Small intestine (tissue), 7 donors: ENCODE results near the gene SLC22A14. TPM values are rescaled to one million over a fixed set of nuclear protein-coding genes. Genes with fewer than 3 reads are reported as not detected.
"Not testable (repeated sequence)": the region's sequence is repeated elsewhere in the genome, so short reads cannot be mapped to it uniquely, and the experiment has no call there.

Experiments
- DNase-seq, 2 donors: peaks; one replicate each; pipeline versions ENCODE4 v3.0.0 to v3.0.0-alpha.2; 2013
- FAIRE-seq: peaks from 2 replicates; lab custom pipeline; 2012; peaks lifted over from hg19 to GRCh38; lab: Jason Lieb, UNC
- H3K27ac ChIP-seq, 3 donors: one replicate each; pipeline ENCODE4 v1.5.1; 2013; ENCODE audit warnings: low read length in 2 of 3, mild to moderate bottlenecking in 2 of 3, control low read depth in 1 of 3, inconsistent platforms in 1 of 3, low read depth in 1 of 3, moderate library complexity in 1 of 3
- H3K27me3 ChIP-seq, 3 donors: one replicate each; pipeline ENCODE4 v1.6.1; 2013; ENCODE audit warnings: low read length in 3 of 3, inconsistent platforms in 1 of 3; ENCODE audit not compliant: control insufficient read depth in 3 of 3, insufficient read depth in 3 of 3
- H3K36me3 ChIP-seq, 3 donors: one replicate each; pipeline ENCODE4 v1.6.1; 2013; ENCODE audit warnings: low read length in 3 of 3, inconsistent platforms in 1 of 3, low read depth in 1 of 3, mild to moderate bottlenecking in 1 of 3, moderate library complexity in 1 of 3; ENCODE audit not compliant: control insufficient read depth in 3 of 3, insufficient read depth in 2 of 3
- H3K4me1 ChIP-seq, 3 donors: one replicate each; pipeline ENCODE4 v1.6.1; 2013; ENCODE audit warnings: low read length in 2 of 3, inconsistent platforms in 1 of 3, low read depth in 1 of 3, mild to moderate bottlenecking in 1 of 3, moderate library complexity in 1 of 3; ENCODE audit not compliant: control insufficient read depth in 3 of 3, insufficient read depth in 2 of 3
- H3K4me3 ChIP-seq, 3 donors: one replicate each; pipeline ENCODE4 v1.5.1; 2013; ENCODE audit warnings: low read length in 3 of 3, control low read depth in 1 of 3, inconsistent platforms in 1 of 3, low read depth in 1 of 3, mild to moderate bottlenecking in 1 of 3, moderate library complexity in 1 of 3
- H3K9me3 ChIP-seq, 2 donors: one replicate each; pipeline ENCODE4 v1.6.1; 2013; ENCODE audit warnings: low read depth in 1 of 2, low read length in 1 of 2; ENCODE audit not compliant: control insufficient read depth in 2 of 2, insufficient read depth in 1 of 2
- WGBS, 3 donors: extraction: QIAGEN DNeasy Blood & Tissue Kit; methylation state at CpG; one replicate each; pipeline ENCODE4 v1.1.7; 2013; 5-methylcytosine and 5-hydroxymethylcytosine counted together
- polyA plus RNA-seq, 4 donors: library from polyadenylated mRNA; stranded (reverse) in 3 of 4; unstranded in 1 of 4; fragments of 200-250 nt in 3 of 4; fragments of 120-200 nt in 1 of 4; gene quantifications; one replicate each; pipeline versions ENCODE4 v1.2.1 to v1.2.3, GENCODE V29; 2013
- donor health status: healthy with polysubstance abuse.
- donor health status: control.
- donor health status: control.
- donor health status: Bipolar disorder and iron deficiency.
- donor health status: healthy.

The SLC22A14 gene
- polyA plus RNA-seq, 4 donors: 0.04 to 0.27 (median 0.09) TPM; not detected in 1

- no peak for FAIRE-seq
- Histone ChIP-seq H3K27ac (no peak overlapping the region), H3K27me3 (no peaks in the 10 kb centered on the region), H3K36me3 (no peaks in the 10 kb centered on the region), H3K4me3 (no peak overlapping the region), H3K9me3 (no peaks in the 10 kb centered on the region), H3K4me1 (peaks cover 0 to 2% (median 0%) of the 10 kb centered on the region in 3 donors)
- WGBS, 3 donors: 78 to 91% (median 85%) methylated on average over 8 of the region's 8 CpGs
- peak in 1 of 2 donors; percentile 5 for DNase-seq
Observed at GRCh38 chr3:38318766-38319671, 36.9 kb downstream of the SLC22A14 start.

- H3K4me1 ChIP-seq, H3K27ac ChIP-seq, FAIRE-seq, H3K27me3 ChIP-seq, H3K36me3 ChIP-seq, DNase-seq, H3K9me3 ChIP-seq, H3K4me3 ChIP-seq: not testable (repeated sequence)
- 88 to 90% (median 89%) methylated on average over 4 of the region's 4 CpGs for WGBS, 3 donors
Observed at GRCh38 chr3:38320638-38321037, 38.5 kb downstream of the SLC22A14 start.

GRCh38 chr3:38323060-38323459 lies 41.0 kb downstream of the SLC22A14 start:
- H3K27ac ChIP-seq: no peak overlapping the region
- H3K36me3 ChIP-seq: no peaks in the 10 kb centered on the region
- WGBS, 3 donors: 77 to 82% (median 82%) methylated on average over 1 of the region's 1 CpG
- FAIRE-seq (no peak), DNase-seq (no peak)
- no peaks in the 10 kb centered on the region for H3K27me3 ChIP-seq
- no peaks in the 10 kb centered on the region for H3K4me1 ChIP-seq
- H3K9me3 ChIP-seq: peaks cover 0 to 8% of the 10 kb centered on the region in 2 donors
- H3K4me3 ChIP-seq: no peak overlapping the region

GRCh38 chr3:38325256-38325655 lies 43.2 kb downstream of the SLC22A14 start:
- H3K27ac ChIP-seq: no peak overlapping the region
- 75 to 84% (median 78%) methylated on average over 2 of the region's 2 CpGs for WGBS, 3 donors
- FAIRE-seq: no peak
- H3K9me3 ChIP-seq: peaks cover 0 to 8% of the 10 kb centered on the region in 2 donors
- H3K4me1 ChIP-seq: no peaks in the 10 kb centered on the region
- no peak for DNase-seq
- H3K36me3 ChIP-seq: no peaks in the 10 kb centered on the region
- H3K27me3 ChIP-seq: no peaks in the 10 kb centered on the region
- no peak overlapping the region for H3K4me3 ChIP-seq

- H3K4me1 ChIP-seq: no peaks in the 10 kb centered on the region
- peaks cover 0 to 8% of the 10 kb centered on the region in 2 donors for H3K9me3 ChIP-seq
- no peak overlapping the region for H3K4me3 ChIP-seq
- no peak overlapping the region for H3K27ac ChIP-seq
- FAIRE-seq: no peak
- H3K36me3 ChIP-seq: no peaks in the 10 kb centered on the region
- no peak for DNase-seq
- no peaks in the 10 kb centered on the region for H3K27me3 ChIP-seq
Observed at GRCh38 chr3:38327335-38328009, 45.4 kb downstream of the SLC22A14 start.

- 77 to 83% (median 80%) methylated on average over 4 of the region's 4 CpGs for WGBS, 3 donors
- DNase-seq (no peak), FAIRE-seq (no peak)
- H3K4me3 ChIP-seq: no peak overlapping the region
- no peak overlapping the region for H3K27ac ChIP-seq
- H3K27me3 ChIP-seq: no peaks in the 10 kb centered on the region
- H3K4me1 ChIP-seq: no peaks in the 10 kb centered on the region
- no peaks in the 10 kb centered on the region for H3K36me3 ChIP-seq
- H3K9me3 ChIP-seq: peaks cover 0 to 5% of the 10 kb centered on the region in 2 donors
Observed at GRCh38 chr3:38331257-38332022, 49.3 kb downstream of the SLC22A14 start.

- Histone ChIP-seq H3K27me3 (no peaks in the 10 kb centered on the region), H3K27ac (no peak overlapping the region), H3K4me3 (no peak overlapping the region), H3K36me3 (no peaks in the 10 kb centered on the region), H3K4me1 (no peaks in the 10 kb centered on the region), H3K9me3 (peaks cover 0 to 3% of the 10 kb centered on the region in 2 donors)
- 25 to 46% (median 35%) methylated on average over 3 of the region's 3 CpGs for WGBS, 3 donors
- no peak for FAIRE-seq
- no peak for DNase-seq
Observed at GRCh38 chr3:38332201-38332600, 50.1 kb downstream of the SLC22A14 start.
